Activated naive CD8-positive, alpha-beta T cell (primary cell): Measurements from ENCODE around the gene TTLL13.
"Not testable (repeated sequence)": the region's sequence is repeated elsewhere in the genome, so short reads cannot be mapped to it uniquely, and the experiment has no call there.

Experiments
- H3K27ac Mint-ChIP-seq: one replicate; pipeline ENCODE4 v1.8.0; 2021; ENCODE audit warnings: mixed read lengths
- H3K27me3 Mint-ChIP-seq: one replicate; pipeline ENCODE4 v1.8.0; 2021; ENCODE audit warnings: mixed read lengths
- H3K36me3 Mint-ChIP-seq: one replicate; pipeline ENCODE4 v1.8.0; 2021; ENCODE audit warnings: mixed read lengths
- H3K4me1 Mint-ChIP-seq: one replicate; pipeline ENCODE4 v1.8.0; 2021; ENCODE audit warnings: low read depth, mixed read lengths
- H3K4me3 Mint-ChIP-seq: one replicate; pipeline ENCODE4 v1.8.0; 2021; ENCODE audit warnings: mild to moderate bottlenecking, mixed read lengths
- H3K9me3 Mint-ChIP-seq: one replicate; pipeline ENCODE4 v1.8.0; 2021; ENCODE audit warnings: low read depth, mixed read lengths

Gene TTLL13

GRCh38 chr15:90271459-90272166 is 22.3 kb downstream of the TTLL13 start:
- no peaks in the 10 kb centered on the region for H3K9me3 Mint-ChIP-seq
- no peak overlapping the region for H3K4me3 Mint-ChIP-seq
- H3K36me3 Mint-ChIP-seq, result peaks cover 7% of the 10 kb centered on the region
- peaks cover 56% of the 10 kb centered on the region for H3K4me1 Mint-ChIP-seq
- H3K27me3 Mint-ChIP-seq, result no peaks in the 10 kb centered on the region
- H3K27ac Mint-ChIP-seq, result peak overlapping the region; percentile 79

DNA sequence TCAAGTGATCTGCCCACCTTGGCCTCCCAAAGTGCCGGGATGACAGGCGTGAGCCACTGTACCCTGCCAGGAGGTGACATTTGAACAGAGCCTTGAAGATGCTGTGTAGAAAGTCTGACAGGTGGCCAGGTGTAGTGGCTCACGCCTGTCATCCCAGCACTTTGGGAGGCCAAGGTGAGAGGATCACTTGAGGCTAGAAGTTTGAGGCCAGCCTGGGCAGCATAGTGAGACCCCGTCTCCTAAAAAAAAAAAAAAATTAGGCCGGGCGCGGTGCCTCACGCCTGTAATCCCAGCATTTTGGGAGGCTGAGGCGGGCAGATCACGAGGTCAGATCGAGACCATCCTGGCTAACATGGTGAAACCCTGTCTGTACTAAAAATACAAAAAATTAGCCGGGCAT is 29.1 kb downstream of the TTLL13 start:
- H3K27me3 Mint-ChIP-seq, H3K4me1 Mint-ChIP-seq, H3K4me3 Mint-ChIP-seq, H3K9me3 Mint-ChIP-seq, H3K36me3 Mint-ChIP-seq, H3K27ac Mint-ChIP-seq: not testable (repeated sequence)

DNA sequence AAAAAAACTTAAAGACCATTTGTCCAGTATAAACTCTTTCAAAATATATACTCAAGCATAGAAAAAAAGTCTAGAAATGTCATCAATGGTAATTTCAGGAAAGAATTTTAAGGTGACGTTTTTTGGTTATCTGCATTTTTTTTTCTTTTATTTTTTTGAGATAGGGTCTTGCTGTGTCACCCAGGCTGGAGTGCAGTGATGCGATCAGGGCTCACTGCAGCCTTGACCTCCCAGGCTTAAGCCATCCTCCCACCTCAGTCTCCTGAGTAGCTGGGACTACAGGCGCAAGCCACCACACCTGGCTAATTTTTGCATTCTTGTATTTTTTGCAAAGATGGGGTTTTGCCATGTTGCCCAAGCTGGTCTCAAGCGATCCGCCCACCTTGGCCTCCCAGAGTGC is 31.4 kb downstream of the TTLL13 start:
- H3K36me3 Mint-ChIP-seq, H3K9me3 Mint-ChIP-seq, H3K4me1 Mint-ChIP-seq, H3K27ac Mint-ChIP-seq, H3K4me3 Mint-ChIP-seq, H3K27me3 Mint-ChIP-seq: not testable (repeated sequence)

- not testable (repeated sequence) for H3K9me3 Mint-ChIP-seq, H3K27ac Mint-ChIP-seq, H3K4me3 Mint-ChIP-seq
These were observed 32.3 kb downstream of the TTLL13 start for GRCh38 chr15:90281637-90282036.

GRCh38 chr15:90286678-90287077 is 37.3 kb downstream of the TTLL13 start:
- Mint-ChIP-seq H3K4me1 (no peaks in the 10 kb centered on the region), H3K27me3 (no peaks in the 10 kb centered on the region), H3K27ac (no peak overlapping the region), H3K9me3 (no peaks in the 10 kb centered on the region), H3K4me3 (no peak overlapping the region), H3K36me3 (no peaks in the 10 kb centered on the region)

More at GRCh38 chr15:90281637-90282036, 32.3 kb downstream of the TTLL13 start:
- not testable (repeated sequence) for H3K36me3 Mint-ChIP-seq, H3K4me1 Mint-ChIP-seq, H3K27me3 Mint-ChIP-seq

DNA sequence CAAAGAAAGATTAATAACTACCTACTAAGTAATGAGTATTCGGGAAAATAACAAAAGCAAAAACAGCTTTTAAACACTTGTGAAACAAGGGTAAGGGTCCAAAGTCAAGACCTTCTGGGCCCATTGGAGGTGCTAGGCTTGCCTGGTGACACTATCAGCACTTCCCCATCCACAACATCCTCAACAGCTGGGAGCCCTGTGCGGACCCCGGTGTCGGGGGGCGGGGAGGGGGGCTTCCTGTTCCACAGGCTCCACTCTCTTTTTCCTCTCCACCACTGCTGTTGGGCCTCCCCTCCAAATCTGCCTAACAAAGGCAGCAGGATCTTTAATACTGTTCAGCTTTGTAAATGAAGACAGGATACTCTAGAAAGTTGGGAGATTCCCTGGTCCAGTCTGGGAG is 37.7 kb downstream of the TTLL13 start:
- Mint-ChIP-seq H3K27me3 (no peaks in the 10 kb centered on the region), H3K9me3 (no peaks in the 10 kb centered on the region), H3K4me1 (no peaks in the 10 kb centered on the region), H3K4me3 (no peak overlapping the region), H3K27ac (no peak overlapping the region), H3K36me3 (no peaks in the 10 kb centered on the region)

GRCh38 chr15:90287946-90288345 is 38.6 kb downstream of the TTLL13 start:
- H3K27me3 Mint-ChIP-seq, result no peaks in the 10 kb centered on the region
- no peak overlapping the region for H3K27ac Mint-ChIP-seq

DNA sequence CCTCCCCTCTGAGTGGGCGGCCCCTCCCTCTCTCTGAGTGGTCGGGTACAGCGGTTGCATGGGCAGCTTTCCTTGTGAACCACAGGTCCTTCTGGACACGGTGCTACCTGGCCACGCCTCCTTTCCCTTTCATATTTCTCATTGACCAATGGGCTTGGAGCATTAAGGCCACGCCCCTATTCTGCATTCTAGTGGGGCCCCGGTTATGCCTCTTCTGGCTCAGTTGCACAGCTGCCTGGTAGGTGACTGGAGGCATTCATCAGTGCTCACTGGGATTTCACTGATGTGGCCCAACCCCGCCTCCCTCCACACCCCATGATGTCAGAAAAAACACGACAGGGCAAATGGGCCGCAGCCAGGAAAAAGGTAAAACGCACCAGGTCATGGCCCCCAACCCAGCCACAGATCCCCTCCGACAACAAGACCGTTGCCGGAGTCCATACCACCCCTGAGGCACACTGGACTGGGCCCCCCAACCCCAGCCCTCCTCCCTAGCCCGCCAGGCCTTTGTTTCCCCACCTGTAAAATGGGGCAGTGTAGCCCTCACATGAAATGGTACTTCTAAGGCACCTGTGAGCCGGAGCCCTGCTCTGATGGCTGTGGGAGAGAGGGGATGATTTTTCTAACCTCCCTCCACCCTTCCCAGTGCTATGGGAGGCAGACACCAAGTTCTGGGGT is 42.5 kb downstream of the TTLL13 start:
- H3K27ac Mint-ChIP-seq, result no peak overlapping the region
- H3K36me3 Mint-ChIP-seq, result no peaks in the 10 kb centered on the region
- no peak overlapping the region for H3K4me3 Mint-ChIP-seq
- no peaks in the 10 kb centered on the region for H3K9me3 Mint-ChIP-seq
- peaks cover 2% of the 10 kb centered on the region for H3K4me1 Mint-ChIP-seq
- no peaks in the 10 kb centered on the region for H3K27me3 Mint-ChIP-seq

More at GRCh38 chr15:90287946-90288345, 38.6 kb downstream of the TTLL13 start:
- H3K36me3 Mint-ChIP-seq, result no peaks in the 10 kb centered on the region
- no peaks in the 10 kb centered on the region for H3K9me3 Mint-ChIP-seq
- H3K4me1 Mint-ChIP-seq, result no peaks in the 10 kb centered on the region
- no peak overlapping the region for H3K4me3 Mint-ChIP-seq

DNA sequence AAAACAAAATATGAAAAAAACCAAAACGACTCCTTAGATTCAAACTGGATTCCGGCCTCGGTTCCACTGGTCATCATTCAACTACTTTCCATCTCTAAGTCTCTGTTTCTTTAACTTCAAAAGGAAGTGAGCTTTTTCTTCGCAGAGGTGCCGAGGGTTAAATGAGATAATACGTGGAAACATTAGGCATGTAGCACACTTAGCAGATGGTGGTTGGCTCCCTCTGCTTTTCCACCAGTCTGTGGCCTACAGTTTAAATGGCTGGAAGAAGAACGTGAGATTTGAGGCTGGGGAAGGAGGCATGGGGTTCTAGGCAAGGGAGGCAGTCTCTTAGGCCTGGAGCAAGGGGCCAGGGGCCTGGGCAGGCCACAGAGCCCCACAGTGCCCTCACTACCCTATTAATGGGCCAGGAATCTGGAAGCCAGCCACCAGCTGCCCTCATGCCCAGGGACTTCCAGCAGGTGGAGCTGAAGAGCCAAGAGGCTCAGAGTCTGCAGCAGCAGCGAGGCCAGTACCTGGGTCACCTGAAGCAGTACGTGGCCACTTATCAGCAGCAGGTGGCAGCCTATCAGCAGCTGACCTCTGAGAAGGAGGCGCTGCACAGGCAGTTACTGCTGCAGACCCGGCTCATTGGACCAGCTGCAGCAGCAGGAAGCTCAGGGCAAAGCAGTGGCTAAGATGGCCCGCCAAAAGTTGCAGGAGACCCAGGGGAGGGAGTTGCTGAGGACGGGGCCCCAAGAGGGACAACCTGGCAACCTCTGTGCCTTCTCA is 43.9 kb downstream of the TTLL13 start:
- H3K9me3 Mint-ChIP-seq, H3K4me3 Mint-ChIP-seq, H3K4me1 Mint-ChIP-seq, H3K27ac Mint-ChIP-seq, H3K36me3 Mint-ChIP-seq, H3K27me3 Mint-ChIP-seq: not testable (repeated sequence)

GRCh38 chr15:90294159-90294558 is 44.8 kb downstream of the TTLL13 start:
- Mint-ChIP-seq H3K36me3 (no peaks in the 10 kb centered on the region), H3K27ac (no peak overlapping the region), H3K4me1 (peaks cover 2% of the 10 kb centered on the region)

GRCh38 chr15:90294601-90295269 is 45.4 kb downstream of the TTLL13 start:
- Mint-ChIP-seq H3K4me3 (no peak overlapping the region), H3K36me3 (no peaks in the 10 kb centered on the region), H3K9me3 (no peaks in the 10 kb centered on the region), H3K27ac (no peak overlapping the region), H3K4me1 (peaks cover 2% of the 10 kb centered on the region), H3K27me3 (no peaks in the 10 kb centered on the region)

More at GRCh38 chr15:90294159-90294558, 44.8 kb downstream of the TTLL13 start:
- Mint-ChIP-seq H3K9me3 (no peaks in the 10 kb centered on the region), H3K27me3 (no peaks in the 10 kb centered on the region), H3K4me3 (no peak overlapping the region)

GRCh38 chr15:90295270-90295648 is 45.9 kb downstream of the TTLL13 start:
- Mint-ChIP-seq H3K4me1 (peaks cover 2% of the 10 kb centered on the region), H3K27ac (no peak overlapping the region), H3K27me3 (no peaks in the 10 kb centered on the region), H3K4me3 (no peak overlapping the region), H3K9me3 (no peaks in the 10 kb centered on the region), H3K36me3 (no peaks in the 10 kb centered on the region)

DNA sequence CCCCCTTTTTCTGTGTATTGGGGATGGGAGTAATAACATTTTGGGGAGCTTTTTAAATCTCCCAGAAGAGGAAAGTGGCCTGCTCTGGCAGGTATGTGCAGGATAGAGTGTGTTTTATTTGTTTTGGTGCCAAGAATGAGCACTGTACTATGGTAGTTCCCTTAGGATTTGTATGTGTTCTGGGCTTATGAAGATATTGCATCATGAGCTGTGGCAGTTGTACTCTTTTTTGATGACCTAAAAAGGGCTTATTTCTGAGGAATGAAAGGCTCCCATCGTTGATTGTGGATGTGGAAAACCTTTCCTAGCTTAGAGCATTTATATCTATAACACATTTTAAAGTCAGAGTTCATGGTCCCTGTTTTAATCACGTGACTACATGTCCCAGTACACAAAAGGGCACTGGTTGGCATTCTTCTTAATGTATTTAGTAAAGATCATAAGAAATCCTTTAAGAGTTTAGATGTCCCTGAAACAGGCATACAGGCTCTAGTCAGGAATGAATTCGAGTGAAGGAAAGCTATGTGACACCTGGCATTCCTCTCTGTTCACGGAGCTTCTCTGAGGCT is 47.0 kb downstream of the TTLL13 start:
- H3K4me3 Mint-ChIP-seq, H3K27me3 Mint-ChIP-seq, H3K27ac Mint-ChIP-seq, H3K4me1 Mint-ChIP-seq, H3K9me3 Mint-ChIP-seq, H3K36me3 Mint-ChIP-seq: not testable (repeated sequence)

- peaks cover 5% of the 10 kb centered on the region for H3K4me1 Mint-ChIP-seq
- no peaks in the 10 kb centered on the region for H3K9me3 Mint-ChIP-seq
- no peak overlapping the region for H3K4me3 Mint-ChIP-seq
- no peak overlapping the region for H3K27ac Mint-ChIP-seq
- H3K36me3 Mint-ChIP-seq, result no peaks in the 10 kb centered on the region
- H3K27me3 Mint-ChIP-seq, result no peaks in the 10 kb centered on the region
These were observed 47.7 kb downstream of the TTLL13 start for GRCh38 chr15:90297021-90297420.

DNA sequence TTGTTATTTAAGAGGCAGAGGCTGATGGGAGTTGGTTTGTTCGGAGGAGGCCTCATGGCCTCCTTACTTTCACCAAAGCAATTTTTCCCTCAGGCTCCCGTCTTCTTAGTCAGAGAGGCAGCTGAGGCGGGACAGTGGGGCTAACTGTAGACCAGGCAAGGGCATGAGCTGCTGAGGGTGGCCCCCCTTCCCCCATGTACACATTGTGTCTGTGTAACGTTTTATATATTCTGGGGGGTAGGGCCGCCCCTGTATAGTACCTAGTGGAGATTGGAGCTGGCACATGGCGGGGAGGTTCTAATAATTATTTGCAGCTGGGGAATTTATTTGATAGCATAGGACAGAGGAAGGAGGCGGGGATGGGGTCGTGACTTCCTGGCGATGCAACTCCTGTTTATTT is 51.2 kb downstream of the TTLL13 start:
- H3K4me1 Mint-ChIP-seq, result peaks cover 9% of the 10 kb centered on the region
- H3K27me3 Mint-ChIP-seq, result peaks cover 2% of the 10 kb centered on the region
- H3K27ac Mint-ChIP-seq, result no peak overlapping the region
- no peaks in the 10 kb centered on the region for H3K9me3 Mint-ChIP-seq
- H3K4me3 Mint-ChIP-seq, result no peak overlapping the region
- H3K36me3 Mint-ChIP-seq, result no peaks in the 10 kb centered on the region
